Suprapubic skin (tissue), 4 donors: ENCODE results near the gene SF3B2.

Experiments used
- CTCF ChIP-seq, 2 donors: fragments of 200-600 bp in 1 of 2; fragments of 450-650 bp in 1 of 2; sonication (generic) in 1 of 2; IDR thresholded peaks; one replicate each; pipeline ENCODE4 v1.5.1; 2016 to 2019; ENCODE audit warnings: antibody characterized with exemption in 2 of 2, mild to moderate bottlenecking in 1 of 2, moderate library complexity in 1 of 2
- EP300 ChIP-seq: sonication (generic); formaldehyde crosslinking; IDR thresholded peaks from one replicate; pipeline ENCODE4 v1.6.1; 2017; ENCODE audit warnings: antibody characterized with exemption
- POLR2A ChIP-seq, 2 donors: fragments of 450-650 bp; IDR thresholded peaks; one replicate each; pipeline ENCODE4 v1.6.1; 2017; ENCODE audit warnings: antibody characterized with exemption in 2 of 2, mild to moderate bottlenecking in 2 of 2, moderate library complexity in 2 of 2
- POLR2AphosphoS5 ChIP-seq, 3 donors: sonication (generic); formaldehyde crosslinking; IDR thresholded peaks; one replicate each; pipeline ENCODE4 v1.6.1; 2017; ENCODE audit warnings: antibody characterized with exemption in 3 of 3

GRCh38 chr11:66083767-66084166, 31.6 kb downstream of the SF3B2 start:
- TF ChIP-seq CTCF (IDR thresholded peaks at IDR 0.05) (no peak), POLR2A (IDR thresholded peaks at IDR 0.05) (no peak), POLR2AphosphoS5 (IDR thresholded peaks at IDR 0.05) (no peak), EP300 (no peak)
